KOPT-K1 (cell line): Measurements from ENCODE around the gene PRICKLE2.

ENCODE experiments used
- H3K27ac ChIP-seq: fragments of 200-600 bp; sonication (generic); 2 replicates; pipeline ENCODE4 v1.5.1; 2016; ENCODE audit warnings: antibody characterized with exemption, mild to moderate bottlenecking, low read depth, low read length; ENCODE audit not compliant: poor library complexity, severe bottlenecking
- H3K36me3 ChIP-seq: fragments of 200-600 bp; sonication (generic); 2 replicates; pipeline ENCODE4 v1.5.1; 2017; ENCODE audit warnings: antibody characterized with exemption, mild to moderate bottlenecking, low read length, moderate library complexity; ENCODE audit not compliant: insufficient read depth
- H3K9me3 ChIP-seq: fragments of 200-600 bp; sonication (generic); 2 replicates; pipeline ENCODE4 v1.5.1; 2017; ENCODE audit warnings: antibody characterized with exemption, low read length, mild to moderate bottlenecking; ENCODE audit not compliant: insufficient read depth, poor library complexity, severe bottlenecking

The PRICKLE2 gene

DNA sequence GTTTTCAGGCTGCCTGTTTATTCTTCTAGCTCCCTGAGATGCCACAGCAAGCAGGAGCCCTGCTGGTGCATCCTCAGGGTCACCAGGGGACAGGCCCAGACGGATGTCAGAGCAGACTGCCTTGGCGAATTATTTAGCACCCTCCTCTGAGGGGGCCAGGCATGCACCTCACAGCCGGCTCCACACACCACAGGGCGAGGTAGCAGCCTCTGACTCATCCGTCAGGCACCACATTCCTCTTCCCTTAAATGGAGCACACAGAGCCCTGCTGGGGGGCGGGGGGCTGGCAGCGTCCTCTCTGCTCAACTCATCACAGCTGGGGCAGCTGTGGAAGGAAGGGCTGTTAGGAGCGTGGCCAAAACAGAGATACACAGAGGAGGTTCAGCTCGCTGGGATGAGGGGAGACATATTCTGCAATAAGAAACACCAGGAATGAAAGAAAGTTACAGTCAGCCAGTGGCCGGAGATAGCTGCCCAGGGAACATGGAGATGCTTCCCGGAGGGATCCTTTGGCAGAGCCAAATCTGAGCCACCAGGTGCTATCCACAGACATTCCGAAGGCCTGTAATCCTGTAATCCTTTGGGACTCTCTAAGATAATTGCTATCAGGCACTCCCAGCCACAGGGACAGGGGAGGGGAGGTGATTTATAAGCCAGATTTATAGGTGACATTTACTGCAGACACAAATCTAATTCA lies 13.9 kb upstream of the PRICKLE2 start:
- Histone ChIP-seq H3K9me3 (peaks cover 7% of the 10 kb centered on the region), H3K36me3 (no peaks in the 10 kb centered on the region), H3K27ac (no peak overlapping the region)

DNA sequence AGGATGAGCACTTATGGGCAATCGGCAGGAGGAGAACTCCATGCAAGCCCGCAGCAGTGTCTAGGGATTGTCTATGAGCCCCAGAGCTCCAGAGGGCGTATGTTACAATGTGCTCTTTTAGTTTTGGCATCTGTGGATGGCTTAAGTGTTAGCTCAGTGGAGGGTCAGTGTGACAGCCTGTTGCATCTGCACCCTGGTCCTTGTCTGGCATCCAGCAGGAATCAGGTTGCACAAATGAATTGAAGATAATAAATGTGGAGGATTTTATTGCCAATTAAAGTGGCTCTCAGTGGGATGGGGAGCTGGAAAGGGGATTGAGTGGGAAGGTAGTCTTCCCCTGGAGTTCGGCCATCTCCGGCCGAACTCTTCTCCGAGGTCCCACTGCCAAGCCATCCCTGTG lies 11.8 kb upstream of the PRICKLE2 start:
- Histone ChIP-seq H3K27ac (no peak overlapping the region), H3K9me3 (peaks cover 7% of the 10 kb centered on the region)

DNA sequence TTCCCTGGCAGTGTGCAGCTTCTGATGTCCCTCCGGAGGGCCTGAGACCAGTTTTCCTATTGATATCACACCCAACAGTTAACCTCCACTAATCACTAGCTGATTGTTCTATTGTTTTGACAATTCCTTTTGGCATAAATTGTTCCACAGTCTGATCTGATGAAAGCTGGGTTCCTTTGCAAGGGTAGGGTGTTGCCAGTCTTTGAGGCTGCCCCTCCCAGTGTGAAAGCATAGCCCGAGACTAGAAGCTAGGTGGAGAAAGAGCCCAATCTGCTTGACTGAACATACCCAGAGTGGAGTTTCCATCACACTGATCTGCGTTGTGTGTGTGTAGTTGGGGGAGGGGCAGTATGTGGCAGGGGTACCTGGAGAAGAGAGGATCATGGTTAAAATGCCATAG lies 10.3 kb upstream of the PRICKLE2 start:
- no peak overlapping the region for H3K27ac ChIP-seq
- peaks cover 7% of the 10 kb centered on the region for H3K9me3 ChIP-seq
- H3K36me3 ChIP-seq = no peaks in the 10 kb centered on the region

More for the DNA sequence above, 11.8 kb upstream of the PRICKLE2 start:
- no peaks in the 10 kb centered on the region for H3K36me3 ChIP-seq

DNA sequence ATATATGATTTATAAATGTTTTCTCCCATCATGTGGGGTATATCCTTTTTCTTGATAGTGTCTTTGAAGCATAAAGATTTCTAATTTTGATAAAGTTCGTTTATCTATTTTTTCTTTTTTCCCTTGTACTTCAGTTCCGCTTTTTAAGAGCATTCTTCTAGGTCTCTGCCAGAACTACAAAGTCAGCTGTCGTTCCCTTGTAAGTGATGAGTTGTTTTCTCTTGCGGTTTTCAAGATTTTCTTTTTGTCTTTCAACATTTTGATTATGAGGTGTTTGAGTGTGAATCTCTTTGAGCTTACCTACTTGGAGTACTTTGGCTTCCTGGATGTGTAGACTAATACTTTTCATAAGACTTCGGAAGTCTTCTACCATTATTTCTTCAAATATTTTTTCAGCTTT lies 9.3 kb upstream of the PRICKLE2 start:
- H3K36me3 ChIP-seq = no peaks in the 10 kb centered on the region
- H3K27ac ChIP-seq = no peak overlapping the region
- peaks cover 7% of the 10 kb centered on the region for H3K9me3 ChIP-seq

DNA sequence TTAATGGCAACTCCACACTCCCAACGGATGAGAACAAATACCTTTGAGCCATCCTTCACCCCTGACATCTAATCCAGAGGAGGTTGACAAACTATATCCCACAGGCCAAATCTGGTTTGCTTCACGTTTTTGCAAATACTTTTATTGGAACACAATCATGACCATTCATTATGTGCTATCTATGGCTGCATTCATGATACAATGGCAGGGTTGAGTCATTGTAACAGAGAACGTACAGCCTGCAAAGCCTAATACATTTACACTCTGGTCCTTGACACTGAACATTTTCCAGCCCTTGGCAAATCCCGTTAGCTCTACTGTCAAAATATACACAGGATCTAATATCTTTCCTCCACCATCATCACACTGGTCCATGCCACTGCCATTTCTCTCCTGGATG lies 7.6 kb upstream of the PRICKLE2 start:
- Histone ChIP-seq H3K9me3 (peaks cover 7% of the 10 kb centered on the region), H3K27ac (no peak overlapping the region), H3K36me3 (no peaks in the 10 kb centered on the region)

DNA sequence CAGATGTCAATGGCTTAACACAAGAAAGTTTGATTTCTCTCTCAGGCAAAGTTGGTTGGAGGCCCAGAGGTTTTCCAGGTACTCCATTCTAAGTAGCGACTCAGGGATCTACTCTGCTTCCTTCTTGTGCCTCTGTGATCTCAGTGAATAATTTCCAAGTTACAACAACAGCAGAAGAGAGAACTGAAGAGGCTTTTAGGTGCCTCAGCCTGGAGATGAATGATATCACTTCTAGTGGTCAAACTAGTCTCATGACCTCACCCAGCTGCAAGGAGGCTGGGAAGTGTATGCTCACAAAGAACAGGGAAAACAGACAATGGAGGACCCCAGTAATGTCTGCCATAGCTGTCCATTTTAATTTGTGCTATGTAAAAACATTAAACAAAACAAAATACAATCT lies 4.6 kb upstream of the PRICKLE2 start:
- no peaks in the 10 kb centered on the region for H3K36me3 ChIP-seq
- no peaks in the 10 kb centered on the region for H3K9me3 ChIP-seq
- H3K27ac ChIP-seq = no peak overlapping the region

DNA sequence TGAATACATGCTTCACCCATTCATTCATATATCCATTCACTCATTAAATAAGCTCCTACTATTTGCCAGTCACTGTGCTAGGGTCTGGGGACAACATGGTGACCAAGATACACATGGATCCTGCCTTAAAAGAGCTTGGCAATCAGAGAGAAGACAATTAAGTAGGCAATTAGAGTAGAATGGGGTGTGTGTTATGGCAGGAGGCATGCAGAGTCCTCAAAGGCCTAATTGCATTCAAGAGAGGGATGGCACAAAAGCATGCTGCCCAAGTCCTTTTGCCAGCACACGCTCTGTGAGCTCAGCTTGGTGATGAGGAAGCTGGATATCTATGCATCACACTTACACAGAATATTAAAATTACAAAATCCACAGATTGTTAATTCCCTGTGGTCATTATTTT lies 2.8 kb upstream of the PRICKLE2 start:
- H3K27ac ChIP-seq = no peak overlapping the region
- no peaks in the 10 kb centered on the region for H3K9me3 ChIP-seq
- H3K36me3 ChIP-seq = no peaks in the 10 kb centered on the region

DNA sequence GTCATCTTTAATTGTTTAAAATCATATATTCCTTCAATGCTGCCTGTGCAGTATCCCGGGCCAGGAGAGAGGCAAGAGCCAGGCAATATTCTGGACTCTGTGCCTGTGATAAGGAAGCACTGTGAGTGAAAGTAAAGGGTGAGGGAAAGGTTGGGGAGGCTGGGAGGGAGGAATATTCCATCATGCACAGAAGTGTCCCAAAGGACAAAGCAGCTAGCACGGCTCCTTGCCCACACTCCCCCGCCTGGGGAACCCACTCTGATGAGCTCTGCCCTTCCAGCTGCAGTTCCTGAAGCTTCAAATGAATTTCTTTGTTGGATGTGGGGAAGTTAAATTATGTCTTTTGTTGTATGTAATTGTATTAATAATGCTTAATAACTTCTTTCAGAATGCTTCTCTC lies 1.5 kb upstream of the PRICKLE2 start:
- no peaks in the 10 kb centered on the region for H3K9me3 ChIP-seq
- H3K36me3 ChIP-seq = no peaks in the 10 kb centered on the region
- H3K27ac ChIP-seq = no peak overlapping the region

DNA sequence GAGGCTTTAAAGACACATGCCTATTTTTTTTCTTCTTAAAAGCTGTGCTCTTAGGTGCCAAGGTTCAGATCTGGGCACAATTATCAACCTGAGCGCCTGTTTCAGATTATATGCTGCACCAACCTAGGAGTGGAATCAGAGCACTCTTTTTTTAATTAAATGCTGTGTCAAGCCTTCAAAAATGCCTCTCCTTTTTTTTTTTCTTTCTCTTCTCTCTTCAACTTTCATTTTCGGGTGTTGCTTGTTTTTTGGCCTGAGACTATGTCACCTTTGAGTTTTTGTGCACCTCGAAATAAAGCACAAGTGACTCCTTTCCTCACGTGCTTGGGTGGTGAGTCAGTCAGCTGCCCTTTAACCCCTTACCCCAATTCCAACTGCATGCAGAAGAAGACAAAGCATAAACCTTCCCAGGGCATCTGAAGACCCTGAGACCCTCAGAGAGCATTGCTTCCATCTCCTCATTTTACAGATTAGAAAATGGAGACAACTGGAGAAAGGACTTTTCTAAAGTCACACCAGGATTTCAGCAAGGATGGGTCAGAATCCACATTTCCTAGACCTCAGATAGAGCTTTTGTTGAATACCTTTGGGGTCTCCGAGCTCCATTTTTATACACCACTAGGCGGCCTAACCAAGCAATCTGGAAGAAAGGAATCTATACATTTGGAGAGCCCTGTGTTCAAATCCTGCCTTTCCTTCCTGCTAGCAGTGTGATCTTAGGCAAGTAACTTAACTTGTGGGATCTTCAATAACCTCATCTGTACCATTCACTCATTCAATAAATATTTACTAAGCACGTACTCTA lies 631 bp upstream of the PRICKLE2 start:
- no peak overlapping the region for H3K27ac ChIP-seq
- H3K9me3 ChIP-seq = no peaks in the 10 kb centered on the region
- no peaks in the 10 kb centered on the region for H3K36me3 ChIP-seq

DNA sequence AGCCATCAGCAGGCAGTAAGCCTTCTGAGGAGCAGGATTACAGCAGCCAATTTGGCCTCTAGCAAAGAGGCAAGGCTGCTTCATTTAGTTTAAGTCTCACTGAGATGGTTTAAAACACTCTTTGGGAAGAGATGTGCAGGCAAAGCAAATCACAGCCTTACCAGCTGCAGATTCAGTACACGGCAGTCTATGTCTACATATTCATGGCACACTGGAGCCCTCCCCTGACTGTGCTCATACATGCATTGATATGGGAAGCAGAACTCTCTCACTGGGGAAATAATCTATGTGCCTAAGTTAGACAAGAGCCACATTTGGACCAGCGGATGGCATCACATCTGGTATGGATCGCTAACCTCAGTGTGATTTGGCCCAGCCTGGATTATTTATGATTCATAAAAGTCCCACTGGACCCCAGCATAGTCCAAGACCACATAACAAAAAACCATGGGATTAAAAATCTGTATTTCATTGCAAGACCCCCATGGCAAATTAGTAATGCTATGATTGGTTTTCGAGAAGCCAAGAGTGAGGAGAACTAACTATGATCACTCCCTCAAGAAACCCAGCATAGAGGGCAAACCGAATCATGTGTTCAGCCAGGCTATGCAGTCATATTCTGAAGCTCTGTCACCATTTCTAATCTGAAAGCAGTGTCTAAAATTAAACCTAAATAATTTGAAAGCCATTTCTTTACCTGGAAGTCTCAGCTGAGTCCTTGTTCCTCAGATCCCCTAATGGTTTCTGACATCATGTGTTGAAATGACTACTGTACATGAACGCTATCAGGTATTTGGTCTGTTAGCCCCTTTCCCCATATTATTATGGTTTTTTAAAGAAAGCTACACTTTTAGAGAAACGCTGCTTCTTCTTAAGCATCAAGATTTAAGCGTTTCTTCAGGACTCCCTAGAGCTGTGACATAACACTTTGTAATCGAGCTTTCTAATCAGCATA lies 1.2 kb downstream of the PRICKLE2 start:
- Histone ChIP-seq H3K9me3 (no peaks in the 10 kb centered on the region), H3K27ac (no peak overlapping the region), H3K36me3 (no peaks in the 10 kb centered on the region)

DNA sequence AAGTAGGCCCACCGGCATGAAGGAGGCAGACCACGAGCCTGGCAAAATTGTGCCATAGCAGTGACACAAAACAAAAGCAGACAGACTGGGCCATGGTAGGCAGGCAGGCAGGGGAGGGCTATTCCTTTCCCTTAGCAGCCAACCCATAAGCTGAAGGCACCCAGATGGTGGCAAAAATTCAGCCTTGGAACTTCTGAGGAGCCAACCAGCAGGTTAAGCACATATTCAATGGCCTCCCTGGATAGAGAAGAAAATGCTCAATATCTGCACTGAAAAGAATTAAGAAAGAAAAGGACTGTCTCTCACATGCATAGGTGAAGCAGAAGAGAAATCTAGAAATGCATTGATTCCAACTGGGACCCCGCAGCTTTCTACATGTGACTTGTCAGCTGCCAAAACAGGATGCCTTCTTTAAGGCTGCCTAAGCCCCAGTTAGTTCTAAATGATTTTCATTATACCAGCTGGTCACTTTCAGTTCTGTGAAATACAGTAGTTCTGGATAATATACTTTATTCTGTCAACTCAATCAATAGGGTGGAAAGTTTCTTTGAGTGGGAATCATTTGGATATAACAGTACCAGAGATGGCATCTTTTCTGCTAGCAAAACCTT lies 2.7 kb downstream of the PRICKLE2 start:
- Histone ChIP-seq H3K9me3 (no peaks in the 10 kb centered on the region), H3K27ac (no peak overlapping the region), H3K36me3 (no peaks in the 10 kb centered on the region)

DNA sequence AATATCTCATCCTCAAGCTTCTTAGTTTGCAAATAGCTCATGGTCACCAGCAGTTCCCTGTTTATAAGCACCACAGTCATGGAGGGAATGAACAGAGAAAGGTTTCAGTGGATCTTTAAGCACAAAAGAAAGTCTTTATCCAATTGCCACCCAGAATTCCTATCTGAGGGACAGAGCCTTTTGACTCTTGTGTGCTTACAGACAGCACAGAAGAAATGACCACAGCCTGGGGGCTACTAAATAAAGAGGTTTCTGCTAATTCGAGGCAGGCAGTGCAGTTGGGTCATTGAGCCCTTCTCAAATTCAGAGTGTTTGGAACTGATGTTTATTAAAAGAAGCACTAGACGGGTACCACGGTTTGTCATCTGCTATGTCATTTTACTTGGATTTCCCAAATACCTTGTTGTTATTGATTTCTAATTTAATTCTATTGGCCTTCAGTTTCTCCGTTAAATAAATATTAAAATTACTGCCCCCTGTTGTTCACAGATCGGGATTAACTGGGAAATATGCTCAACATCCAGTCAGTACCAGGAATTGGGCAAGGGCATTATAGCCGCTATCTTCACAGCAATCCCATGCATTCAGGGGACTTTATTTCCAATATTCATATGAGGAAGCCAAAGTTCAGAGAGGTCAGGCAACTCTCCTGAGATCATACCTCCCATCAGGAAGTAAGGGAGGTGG lies 3.6 kb downstream of the PRICKLE2 start:
- Histone ChIP-seq H3K9me3 (no peaks in the 10 kb centered on the region), H3K36me3 (no peaks in the 10 kb centered on the region), H3K27ac (no peak overlapping the region)

DNA sequence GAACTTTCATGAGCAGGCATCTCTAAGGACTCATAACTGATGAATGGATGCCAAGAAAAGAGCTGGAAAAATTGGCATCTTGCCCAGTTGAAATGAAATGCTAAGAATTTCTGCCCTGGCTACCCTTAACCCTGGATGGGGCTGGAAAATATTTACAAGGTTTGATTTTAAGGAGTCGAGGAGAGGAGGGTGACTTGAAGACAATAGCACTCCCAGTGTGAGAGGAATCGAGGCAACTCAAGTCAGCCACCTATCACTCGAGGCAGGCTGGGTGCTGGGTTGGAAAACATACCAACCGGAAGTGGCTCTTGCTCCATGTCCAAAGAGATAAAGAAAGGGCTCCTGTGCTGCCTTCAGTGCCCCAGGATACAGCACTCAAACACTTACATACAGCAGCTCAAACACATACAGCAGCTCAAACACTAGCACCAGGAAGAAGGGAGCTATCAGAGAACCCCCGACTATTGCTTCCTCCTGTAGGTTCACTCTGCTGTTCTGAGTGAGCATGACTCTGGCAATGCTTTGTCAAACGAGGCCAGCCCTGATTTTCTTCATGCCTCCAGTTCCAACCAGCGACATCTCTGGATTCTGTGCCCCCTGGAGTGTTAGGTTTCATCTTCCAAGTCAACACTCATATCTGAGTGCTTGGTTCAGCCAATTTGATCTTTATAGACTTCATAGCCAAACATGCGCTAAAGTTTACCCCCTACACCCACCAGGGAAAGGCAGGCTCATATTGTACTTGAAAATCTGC lies 4.9 kb downstream of the PRICKLE2 start:
- H3K36me3 ChIP-seq = no peaks in the 10 kb centered on the region
- H3K27ac ChIP-seq = no peak overlapping the region
- no peaks in the 10 kb centered on the region for H3K9me3 ChIP-seq

DNA sequence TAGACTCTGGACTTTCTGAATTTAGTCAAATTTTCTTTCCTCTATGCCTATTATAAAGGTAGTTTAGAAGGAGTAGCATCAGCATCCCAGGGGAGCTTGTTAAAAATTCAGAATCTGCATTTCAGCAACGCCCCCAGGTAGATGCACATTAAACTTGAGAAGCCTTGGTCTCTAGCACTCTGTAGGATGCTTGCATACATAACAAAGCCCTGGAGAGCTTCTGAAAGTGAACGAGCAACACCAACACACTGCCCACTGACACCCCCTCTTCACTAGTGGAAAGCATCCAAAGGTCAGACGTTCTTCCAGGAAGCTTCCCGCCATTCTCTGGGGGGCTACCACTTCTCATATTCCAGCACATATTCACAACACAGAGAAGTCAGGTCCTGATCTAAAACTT lies 6.5 kb downstream of the PRICKLE2 start:
- Histone ChIP-seq H3K9me3 (no peaks in the 10 kb centered on the region), H3K27ac (no peak overlapping the region), H3K36me3 (no peaks in the 10 kb centered on the region)
